Esophagus squamous epithelium (tissue), 4 donors: Measurements from ENCODE around the gene HIPK1.

ENCODE experiments used
- CTCF ChIP-seq, 6 experiments: fragments of 450-650 bp in 4 of 6; fragments of 200-600 bp in 2 of 6; sonication (generic) in 2 of 6; IDR thresholded peaks; one replicate each; pipeline ENCODE4 v1.5.1; 2016 to 2019; ENCODE audit warnings: antibody characterized with exemption in 6 of 6, mild to moderate bottlenecking in 4 of 6, moderate library complexity in 4 of 6
- POLR2A ChIP-seq, 4 donors: fragments of 450-650 bp; IDR thresholded peaks; one replicate each; pipeline ENCODE4 v1.6.1; 2017; ENCODE audit warnings: antibody characterized with exemption in 4 of 4, mild to moderate bottlenecking in 4 of 4, moderate library complexity in 3 of 4

- TF ChIP-seq CTCF (IDR thresholded peaks at IDR 0.05) = no peak
- TF ChIP-seq POLR2A (IDR thresholded peaks at IDR 0.05) = no peak
Observed at GRCh38 chr1:113977906-113978305, 48.8 kb downstream of the HIPK1 start.
